HG02610 (cell line): Measurements from ENCODE around the gene CXCL6.

Experiments
- ATAC-seq: cut with Tn5 transposase; IDR thresholded peaks from one replicate; pipeline ENCODE4 v1.9.1; 2021; ENCODE audit warnings: mild to moderate bottlenecking, moderate library complexity; ENCODE audit not compliant: unreplicated experiment

Gene CXCL6

GRCh38 chr4:73836373-73837279, at the start of gene CXCL6:
TSS of gene CXCL6 (plus strand) at chr4:73836678. CDS start at chr4:73836751, 73 bp downstream.
- ATAC-seq: no peak

GRCh38 chr4:73788411-73788810, 48.1 kb upstream of the CXCL6 start:
- no peak for ATAC-seq

GRCh38 chr4:73798842-73799241, 37.6 kb upstream of the CXCL6 start:
- ATAC-seq: no peak

GRCh38 chr4:73800206-73800605, 36.3 kb upstream of the CXCL6 start:
- ATAC-seq: no peak

GRCh38 chr4:73801692-73802091, 34.8 kb upstream of the CXCL6 start:
- ATAC-seq: no peak

GRCh38 chr4:73803213-73803612, 33.3 kb upstream of the CXCL6 start:
- ATAC-seq: no peak

GRCh38 chr4:73810191-73810590, 26.3 kb upstream of the CXCL6 start:
- no peak for ATAC-seq

- ATAC-seq: no peak
Observed at GRCh38 chr4:73811841-73812240, 24.6 kb upstream of the CXCL6 start.

GRCh38 chr4:73814679-73815078, 21.8 kb upstream of the CXCL6 start:
- no peak for ATAC-seq

- ATAC-seq: peak; percentile 39
Observed at GRCh38 chr4:73815145-73815544, 21.3 kb upstream of the CXCL6 start.

GRCh38 chr4:73816814-73817213, 19.7 kb upstream of the CXCL6 start:
- no peak for ATAC-seq

- no peak for ATAC-seq
Observed at GRCh38 chr4:73817341-73817740, 19.1 kb upstream of the CXCL6 start.

GRCh38 chr4:73821325-73821724, 15.2 kb upstream of the CXCL6 start:
- no peak for ATAC-seq

- ATAC-seq: no peak
Observed at GRCh38 chr4:73822389-73822788, 14.1 kb upstream of the CXCL6 start.

GRCh38 chr4:73822812-73823504, 13.5 kb upstream of the CXCL6 start:
- no peak for ATAC-seq

- no peak for ATAC-seq
Observed at GRCh38 chr4:73823760-73824159, 12.7 kb upstream of the CXCL6 start.

GRCh38 chr4:73828956-73829355, 7.5 kb upstream of the CXCL6 start:
- ATAC-seq: no peak

- ATAC-seq: no peak
Observed at GRCh38 chr4:73831569-73831968, 4.9 kb upstream of the CXCL6 start.

GRCh38 chr4:73832651-73833237, 3.7 kb upstream of the CXCL6 start:
- ATAC-seq: no peak

GRCh38 chr4:73839071-73839470, 2.6 kb downstream of the CXCL6 start:
- no peak for ATAC-seq

GRCh38 chr4:73839715-73840114, 3.2 kb downstream of the CXCL6 start:
- no peak for ATAC-seq
